Vagina (tissue), 2 donors: ENCODE results near the gene EPYC. TPM values are rescaled to one million over a fixed set of nuclear protein-coding genes. Genes with fewer than 3 reads are reported as not detected.

Experiments used
- DNase-seq, 2 donors: peaks; one replicate each; pipeline ENCODE4 v3.0.0-alpha.2; 2017; ENCODE audit errors: extremely low spot score in 2 of 2
- H3K27ac ChIP-seq: fragments of 200-600 bp; sonication (generic); one replicate; pipeline ENCODE4 v1.5.1; 2019
- H3K27me3 ChIP-seq: fragments of 200-600 bp; sonication (generic); one replicate; pipeline ENCODE4 v1.5.1; 2019
- H3K36me3 ChIP-seq, 2 donors: fragments of 200-600 bp; sonication (generic); one replicate each; pipeline ENCODE4 v1.5.1; 2017 to 2019
- H3K4me1 ChIP-seq: fragments of 200-600 bp; sonication (generic); one replicate; pipeline ENCODE4 v1.5.1; 2019
- H3K4me3 ChIP-seq, 2 donors: fragments of 200-600 bp; sonication (generic); 1 replicate in 1 of 2; 2 replicates in 1 of 2; pipeline ENCODE4 v1.5.1; 2016 to 2019
- H3K9me3 ChIP-seq: fragments of 200-600 bp; sonication (generic); one replicate; pipeline ENCODE4 v1.5.1; 2019
- CTCF ChIP-seq, 3 experiments: fragments of 450-650 bp in 2 of 3; fragments of 200-600 bp in 1 of 3; sonication (generic) in 1 of 3; IDR thresholded peaks; one replicate each; pipeline ENCODE4 v1.5.1; 2017 to 2019; ENCODE audit warnings: antibody characterized with exemption in 3 of 3, mild to moderate bottlenecking in 2 of 3, moderate library complexity in 2 of 3
- POLR2A ChIP-seq, 2 donors: fragments of 450-650 bp; IDR thresholded peaks; one replicate each; pipeline ENCODE4 v1.6.1; 2017; ENCODE audit warnings: antibody characterized with exemption in 2 of 2, mild to moderate bottlenecking in 2 of 2, moderate library complexity in 2 of 2
- POLR2AphosphoS5 ChIP-seq, 2 donors: sonication (generic); formaldehyde crosslinking; IDR thresholded peaks; one replicate each; pipeline ENCODE4 v1.9.0; 2017; ENCODE audit warnings: antibody characterized with exemption in 2 of 2, mild to moderate bottlenecking in 2 of 2, low read depth in 1 of 2; ENCODE audit not compliant: insufficient read depth in 1 of 2
- intact Hi-C: fragments of 100-400 bp; cut with DNase I; formaldehyde crosslinking; loops from one replicate; pipeline ENCODE4 v1.15.1; 2023
- total RNA-seq: library from RNA; depleted of rRNA; stranded (reverse); fragments of >200 nt; gene quantifications from one replicate; pipeline ENCODE4 v1.2.3, GENCODE V29; 2016

EPYC gene
- total RNA-seq, result not detected

- Histone ChIP-seq H3K36me3 (no peaks in the 10 kb centered on the region), H3K4me3 (no peak within 1 kb of the TSS), H3K27ac (no peak within 1 kb of the TSS), H3K4me1 (no peaks in the 10 kb centered on the region), H3K9me3 (no peaks in the 10 kb centered on the region), H3K27me3 (no peaks in the 10 kb centered on the region)
- no peak for DNase-seq
- intact Hi-C loops, result no loop called here
- TF ChIP-seq CTCF (IDR thresholded peaks at IDR 0.05), result no peak
- no peak for TF ChIP-seq POLR2A (IDR thresholded peaks at IDR 0.05)
- no peak for TF ChIP-seq POLR2AphosphoS5 (IDR thresholded peaks at IDR 0.05; ENCODE audit: insufficient read depth in 1 of 2, low read depth in 1 of 2)
Observed at GRCh38 chr12:91004872-91005271, at the start of gene EPYC. Gene EPYC, minus strand, starts transcription at chr12:91004972. Its CDS starts 2,407 bp downstream, at chr12:91002565.

- no peak for DNase-seq
- no peaks in the 10 kb centered on the region for H3K36me3 ChIP-seq
- H3K27me3 ChIP-seq, result no peaks in the 10 kb centered on the region
- intact Hi-C loops, result no loop called here
- H3K27ac ChIP-seq, result no peak overlapping the region
- H3K4me3 ChIP-seq, result no peak overlapping the region
- no peak for TF ChIP-seq CTCF (IDR thresholded peaks at IDR 0.05)
- no peak for TF ChIP-seq POLR2A (IDR thresholded peaks at IDR 0.05)
- no peak for TF ChIP-seq POLR2AphosphoS5 (IDR thresholded peaks at IDR 0.05; ENCODE audit: insufficient read depth in 1 of 2, low read depth in 1 of 2)
- no peaks in the 10 kb centered on the region for H3K4me1 ChIP-seq
- no peaks in the 10 kb centered on the region for H3K9me3 ChIP-seq
Observed at GRCh38 chr12:91053951-91054715, 49.4 kb upstream of the EPYC start.

- intact Hi-C loops, result no loop called here
- no peak overlapping the region for H3K4me3 ChIP-seq
Observed at GRCh38 chr12:91052026-91052425, 47.3 kb upstream of the EPYC start.

GRCh38 chr12:91044586-91044985, 39.8 kb upstream of the EPYC start:
- TF ChIP-seq POLR2AphosphoS5 (IDR thresholded peaks at IDR 0.05; ENCODE audit: insufficient read depth in 1 of 2, low read depth in 1 of 2) (no peak), CTCF (IDR thresholded peaks at IDR 0.05) (no peak), POLR2A (IDR thresholded peaks at IDR 0.05) (no peak)
- H3K4me1 ChIP-seq, result no peaks in the 10 kb centered on the region
- no peaks in the 10 kb centered on the region for H3K9me3 ChIP-seq
- no peak for DNase-seq
- H3K4me3 ChIP-seq, result no peak overlapping the region
- no peak overlapping the region for H3K27ac ChIP-seq
- intact Hi-C loops, result no loop called here
- H3K36me3 ChIP-seq, result no peaks in the 10 kb centered on the region
- H3K27me3 ChIP-seq, result no peaks in the 10 kb centered on the region

More at GRCh38 chr12:91052026-91052425, 47.3 kb upstream of the EPYC start:
- DNase-seq, result no peak
- Histone ChIP-seq H3K36me3 (no peaks in the 10 kb centered on the region), H3K27ac (no peak overlapping the region), H3K27me3 (no peaks in the 10 kb centered on the region), H3K9me3 (no peaks in the 10 kb centered on the region), H3K4me1 (no peaks in the 10 kb centered on the region)
- TF ChIP-seq POLR2A (IDR thresholded peaks at IDR 0.05), result no peak
- no peak for TF ChIP-seq CTCF (IDR thresholded peaks at IDR 0.05)

GRCh38 chr12:91043408-91043807, 38.6 kb upstream of the EPYC start:
- intact Hi-C loops, result no loop called here
- Histone ChIP-seq H3K4me3 (no peak overlapping the region), H3K9me3 (no peaks in the 10 kb centered on the region), H3K27me3 (no peaks in the 10 kb centered on the region), H3K36me3 (no peaks in the 10 kb centered on the region), H3K4me1 (no peaks in the 10 kb centered on the region), H3K27ac (no peak overlapping the region)
- TF ChIP-seq POLR2A (IDR thresholded peaks at IDR 0.05) (no peak), CTCF (IDR thresholded peaks at IDR 0.05) (no peak), POLR2AphosphoS5 (IDR thresholded peaks at IDR 0.05; ENCODE audit: insufficient read depth in 1 of 2, low read depth in 1 of 2) (no peak)
- no peak for DNase-seq
